ENCODE data around the gene WDR35.

The WDR35 gene

GRCh38 chr2:20005891-20006470 lies 16.1 kb upstream of the WDR35 start:
- Histone ChIP-seq H3K27me3 (ENCODE audit: control insufficient read depth in 1 of 2, insufficient read depth in 2 of 2, low read length in 2 of 2) (peaks cover 0 to under 1% of the 10 kb centered on the region in 2 donors), H3K36me3 (ENCODE audit: insufficient read depth, low read length) (no peaks in the 10 kb centered on the region), H3K9me3 (ENCODE audit: low read length) (no peaks in the 10 kb centered on the region), H3K27ac (ENCODE audit: low read depth, low read length) (no peak overlapping the region), H3K9ac (ENCODE audit: low read length) (no peak overlapping the region), H3K4me1 (ENCODE audit: insufficient read depth, low read length) (no peaks in the 10 kb centered on the region), H3K4me3 (ENCODE audit: low read depth in 1 of 2, low read length in 2 of 2) (no peak overlapping the region)

GRCh38 chr2:20005067-20005627 lies 15.2 kb upstream of the WDR35 start:
- Histone ChIP-seq H3K27ac (ENCODE audit: low read depth, low read length) (no peak overlapping the region), H3K4me1 (ENCODE audit: insufficient read depth, low read length) (no peaks in the 10 kb centered on the region), H3K9ac (ENCODE audit: low read length) (no peak overlapping the region), H3K27me3 (ENCODE audit: control insufficient read depth in 1 of 2, insufficient read depth in 2 of 2, low read length in 2 of 2) (no peaks in the 10 kb centered on the region), H3K4me3 (ENCODE audit: low read depth in 1 of 2, low read length in 2 of 2) (no peak overlapping the region), H3K36me3 (ENCODE audit: insufficient read depth, low read length) (no peaks in the 10 kb centered on the region), H3K9me3 (ENCODE audit: low read length) (no peaks in the 10 kb centered on the region)

- H3K27ac ChIP-seq (ENCODE audit: low read depth, low read length), result no peak overlapping the region
- H3K36me3 ChIP-seq (ENCODE audit: insufficient read depth, low read length), result no peaks in the 10 kb centered on the region
- no peaks in the 10 kb centered on the region for H3K27me3 ChIP-seq (ENCODE audit: control insufficient read depth in 1 of 2, insufficient read depth in 2 of 2, low read length in 2 of 2)
- no peak overlapping the region for H3K4me3 ChIP-seq (ENCODE audit: low read depth in 1 of 2, low read length in 2 of 2)
- H3K9ac ChIP-seq (ENCODE audit: low read length), result no peak overlapping the region
- no peaks in the 10 kb centered on the region for H3K9me3 ChIP-seq (ENCODE audit: low read length)
- H3K4me1 ChIP-seq (ENCODE audit: insufficient read depth, low read length), result no peaks in the 10 kb centered on the region
These were observed 11.5 kb upstream of the WDR35 start for GRCh38 chr2:20001361-20001863.

GRCh38 chr2:19993731-19994130 lies 3.8 kb upstream of the WDR35 start:
- Histone ChIP-seq H3K4me3 (ENCODE audit: low read depth in 1 of 2, low read length in 2 of 2) (no peak overlapping the region), H3K36me3 (ENCODE audit: insufficient read depth, low read length) (no peaks in the 10 kb centered on the region), H3K27me3 (ENCODE audit: control insufficient read depth in 1 of 2, insufficient read depth in 2 of 2, low read length in 2 of 2) (no peaks in the 10 kb centered on the region), H3K9ac (ENCODE audit: low read length) (no peak overlapping the region), H3K4me1 (ENCODE audit: insufficient read depth, low read length) (peaks cover 4% of the 10 kb centered on the region), H3K27ac (ENCODE audit: low read depth, low read length) (no peak overlapping the region), H3K9me3 (ENCODE audit: low read length) (no peaks in the 10 kb centered on the region)

GRCh38 chr2:19991895-19992294 lies 2.0 kb upstream of the WDR35 start:
- H3K27me3 ChIP-seq (ENCODE audit: control insufficient read depth in 1 of 2, insufficient read depth in 2 of 2, low read length in 2 of 2), result no peaks in the 10 kb centered on the region
- peaks cover 8% of the 10 kb centered on the region for H3K4me1 ChIP-seq (ENCODE audit: insufficient read depth, low read length)
- no peaks in the 10 kb centered on the region for H3K9me3 ChIP-seq (ENCODE audit: low read length)
- H3K9ac ChIP-seq (ENCODE audit: low read length), result no peak overlapping the region
- no peaks in the 10 kb centered on the region for H3K36me3 ChIP-seq (ENCODE audit: insufficient read depth, low read length)
- no peak overlapping the region for H3K27ac ChIP-seq (ENCODE audit: low read depth, low read length)
- no peak overlapping the region for H3K4me3 ChIP-seq (ENCODE audit: low read depth in 1 of 2, low read length in 2 of 2)

GRCh38 chr2:19990416-19990728 lies 467 bp upstream of the WDR35 start:
- H3K4me1 ChIP-seq (ENCODE audit: insufficient read depth, low read length), result peaks cover 8% of the 10 kb centered on the region
- peak overlapping the region; percentile 51 to 97 for H3K4me3 ChIP-seq (ENCODE audit: low read depth in 1 of 2, low read length in 2 of 2)
- no peaks in the 10 kb centered on the region for H3K36me3 ChIP-seq (ENCODE audit: insufficient read depth, low read length)
- H3K27me3 ChIP-seq (ENCODE audit: control insufficient read depth in 1 of 2, insufficient read depth in 2 of 2, low read length in 2 of 2), result no peaks in the 10 kb centered on the region
- H3K9me3 ChIP-seq (ENCODE audit: low read length), result no peaks in the 10 kb centered on the region
- peak overlapping the region; percentile 77 for H3K27ac ChIP-seq (ENCODE audit: low read depth, low read length)
- peak overlapping the region; percentile 15 for H3K9ac ChIP-seq (ENCODE audit: low read length)

GRCh38 chr2:19989342-19989666 lies 601 bp downstream of the WDR35 start:
- H3K27ac ChIP-seq (ENCODE audit: low read depth, low read length), result no peak overlapping the region
- H3K36me3 ChIP-seq (ENCODE audit: insufficient read depth, low read length), result peaks cover 7% of the 10 kb centered on the region
- H3K9me3 ChIP-seq (ENCODE audit: low read length), result no peaks in the 10 kb centered on the region
- peak overlapping the region; percentile 51 to 97 for H3K4me3 ChIP-seq (ENCODE audit: low read depth in 1 of 2, low read length in 2 of 2)
- H3K4me1 ChIP-seq (ENCODE audit: insufficient read depth, low read length), result peaks cover 8% of the 10 kb centered on the region
- no peaks in the 10 kb centered on the region for H3K27me3 ChIP-seq (ENCODE audit: control insufficient read depth in 1 of 2, insufficient read depth in 2 of 2, low read length in 2 of 2)
- H3K9ac ChIP-seq (ENCODE audit: low read length), result peak overlapping the region; percentile 15

GRCh38 chr2:19988600-19988999 lies 1.3 kb downstream of the WDR35 start:
- H3K27ac ChIP-seq (ENCODE audit: low read depth, low read length), result no peak overlapping the region
- no peak overlapping the region for H3K4me3 ChIP-seq (ENCODE audit: low read depth in 1 of 2, low read length in 2 of 2)
- H3K4me1 ChIP-seq (ENCODE audit: insufficient read depth, low read length), result peaks cover 8% of the 10 kb centered on the region
- no peaks in the 10 kb centered on the region for H3K27me3 ChIP-seq (ENCODE audit: control insufficient read depth in 1 of 2, insufficient read depth in 2 of 2, low read length in 2 of 2)
- no peaks in the 10 kb centered on the region for H3K9me3 ChIP-seq (ENCODE audit: low read length)
- H3K36me3 ChIP-seq (ENCODE audit: insufficient read depth, low read length), result peaks cover 9% of the 10 kb centered on the region
- H3K9ac ChIP-seq (ENCODE audit: low read length), result no peak overlapping the region

- Histone ChIP-seq H3K4me1 (ENCODE audit: insufficient read depth, low read length) (peaks cover 8% of the 10 kb centered on the region), H3K9ac (ENCODE audit: low read length) (no peak overlapping the region), H3K27me3 (ENCODE audit: control insufficient read depth in 1 of 2, insufficient read depth in 2 of 2, low read length in 2 of 2) (no peaks in the 10 kb centered on the region), H3K27ac (ENCODE audit: low read depth, low read length) (no peak overlapping the region), H3K36me3 (ENCODE audit: insufficient read depth, low read length) (peaks cover 9% of the 10 kb centered on the region), H3K9me3 (ENCODE audit: low read length) (no peaks in the 10 kb centered on the region), H3K4me3 (ENCODE audit: low read depth in 1 of 2, low read length in 2 of 2) (no peak overlapping the region)
These were observed 2.0 kb downstream of the WDR35 start for GRCh38 chr2:19987936-19988335.

GRCh38 chr2:19982268-19982667 lies 7.6 kb downstream of the WDR35 start:
- H3K27ac ChIP-seq (ENCODE audit: low read depth, low read length), result no peak overlapping the region
- H3K27me3 ChIP-seq (ENCODE audit: control insufficient read depth in 1 of 2, insufficient read depth in 2 of 2, low read length in 2 of 2), result no peaks in the 10 kb centered on the region
- no peaks in the 10 kb centered on the region for H3K9me3 ChIP-seq (ENCODE audit: low read length)
- no peak overlapping the region for H3K4me3 ChIP-seq (ENCODE audit: low read depth in 1 of 2, low read length in 2 of 2)
- H3K36me3 ChIP-seq (ENCODE audit: insufficient read depth, low read length), result peaks cover 19% of the 10 kb centered on the region
- H3K4me1 ChIP-seq (ENCODE audit: insufficient read depth, low read length), result no peaks in the 10 kb centered on the region
- H3K9ac ChIP-seq (ENCODE audit: low read length), result no peak overlapping the region

GRCh38 chr2:19979932-19980331 lies 10.0 kb downstream of the WDR35 start:
- H3K27me3 ChIP-seq (ENCODE audit: control insufficient read depth in 1 of 2, insufficient read depth in 2 of 2, low read length in 2 of 2), result no peaks in the 10 kb centered on the region
- H3K4me1 ChIP-seq (ENCODE audit: insufficient read depth, low read length), result no peaks in the 10 kb centered on the region
- peaks cover 28% of the 10 kb centered on the region for H3K36me3 ChIP-seq (ENCODE audit: insufficient read depth, low read length)
- H3K9ac ChIP-seq (ENCODE audit: low read length), result no peak overlapping the region
- no peaks in the 10 kb centered on the region for H3K9me3 ChIP-seq (ENCODE audit: low read length)
- H3K4me3 ChIP-seq (ENCODE audit: low read depth in 1 of 2, low read length in 2 of 2), result no peak overlapping the region
- no peak overlapping the region for H3K27ac ChIP-seq (ENCODE audit: low read depth, low read length)

GRCh38 chr2:19973466-19973865 lies 16.4 kb downstream of the WDR35 start:
- no peaks in the 10 kb centered on the region for H3K9me3 ChIP-seq (ENCODE audit: low read length)
- no peaks in the 10 kb centered on the region for H3K27me3 ChIP-seq (ENCODE audit: control insufficient read depth in 1 of 2, insufficient read depth in 2 of 2, low read length in 2 of 2)
- H3K4me1 ChIP-seq (ENCODE audit: insufficient read depth, low read length), result no peaks in the 10 kb centered on the region
- H3K36me3 ChIP-seq (ENCODE audit: insufficient read depth, low read length), result peaks cover 28% of the 10 kb centered on the region
- H3K27ac ChIP-seq (ENCODE audit: low read depth, low read length), result no peak overlapping the region
- no peak overlapping the region for H3K9ac ChIP-seq (ENCODE audit: low read length)
- no peak overlapping the region for H3K4me3 ChIP-seq (ENCODE audit: low read depth in 1 of 2, low read length in 2 of 2)

Measured in muscle layer of colon (tissue), 2 donors.